ENCODE results near the gene TMEM232. TPM values are rescaled to one million over a fixed set of nuclear protein-coding genes. Genes with fewer than 3 reads are reported as not detected.
"Not testable (repeated sequence)": the region's sequence is repeated elsewhere in the genome, so short reads cannot be mapped to it uniquely, and the experiment has no call there.

Gene TMEM232
- total RNA-seq, 1 donor from 2014 or later, result 8.4 TPM

GRCh38 chr5:110544603-110545002 lies 181.9 kb downstream of the TMEM232 start:
- Mint-ChIP-seq H3K9me3 (ENCODE audit: low read depth) (no peaks in the 10 kb centered on the region), H3K4me1 (ENCODE audit: low read depth) (peaks cover 2% of the 10 kb centered on the region), H3K27ac (no peak overlapping the region), H3K36me3 (ENCODE audit: insufficient read depth) (no peaks in the 10 kb centered on the region), H3K4me3 (ENCODE audit: low read depth) (no peak overlapping the region), H3K27me3 (no peaks in the 10 kb centered on the region)
- no peak for TF ChIP-seq CTCF (IDR thresholded peaks at IDR 0.05; ENCODE audit: unreplicated experiment)
- no peak for DNase-seq (ENCODE audit: low spot score, unreplicated experiment)

GRCh38 chr5:110542949-110543348 lies 183.5 kb downstream of the TMEM232 start:
- no peaks in the 10 kb centered on the region for H3K36me3 Mint-ChIP-seq (ENCODE audit: insufficient read depth)
- H3K27me3 Mint-ChIP-seq, result no peaks in the 10 kb centered on the region
- peaks cover 2% of the 10 kb centered on the region for H3K4me1 Mint-ChIP-seq (ENCODE audit: low read depth)
- no peaks in the 10 kb centered on the region for H3K9me3 Mint-ChIP-seq (ENCODE audit: low read depth)
- no peak overlapping the region for H3K27ac Mint-ChIP-seq
- no peak for DNase-seq (ENCODE audit: low spot score, unreplicated experiment)
- H3K4me3 Mint-ChIP-seq (ENCODE audit: low read depth), result no peak overlapping the region
- TF ChIP-seq CTCF (IDR thresholded peaks at IDR 0.05; ENCODE audit: unreplicated experiment), result no peak

- Mint-ChIP-seq H3K27ac (no peak overlapping the region), H3K36me3 (ENCODE audit: insufficient read depth) (no peaks in the 10 kb centered on the region), H3K27me3 (peaks cover 3% of the 10 kb centered on the region), H3K9me3 (ENCODE audit: low read depth) (no peaks in the 10 kb centered on the region), H3K4me3 (ENCODE audit: low read depth) (no peak overlapping the region), H3K4me1 (ENCODE audit: low read depth) (peaks cover 2% of the 10 kb centered on the region)
- no peak for DNase-seq (ENCODE audit: low spot score, unreplicated experiment)
- TF ChIP-seq CTCF (IDR thresholded peaks at IDR 0.05; ENCODE audit: unreplicated experiment), result no peak
Observed at GRCh38 chr5:110536120-110537115, 190.1 kb downstream of the TMEM232 start.

- H3K9me3 Mint-ChIP-seq (ENCODE audit: low read depth); H3K27me3 Mint-ChIP-seq; H3K27ac Mint-ChIP-seq; DNase-seq (ENCODE audit: low spot score, unreplicated experiment); H3K36me3 Mint-ChIP-seq (ENCODE audit: insufficient read depth); H3K4me1 Mint-ChIP-seq (ENCODE audit: low read depth); H3K4me3 Mint-ChIP-seq (ENCODE audit: low read depth): not testable (repeated sequence)
Observed at GRCh38 chr5:110535146-110535545, 191.3 kb downstream of the TMEM232 start.

- Mint-ChIP-seq H3K4me3 (ENCODE audit: low read depth) (no peak overlapping the region), H3K9me3 (ENCODE audit: low read depth) (peaks cover 11% of the 10 kb centered on the region)
Observed at GRCh38 chr5:110525762-110526161, 200.7 kb downstream of the TMEM232 start.

More at GRCh38 chr5:110525762-110526161, 200.7 kb downstream of the TMEM232 start:
- no peak overlapping the region for H3K27ac Mint-ChIP-seq
- TF ChIP-seq CTCF (IDR thresholded peaks at IDR 0.05; ENCODE audit: unreplicated experiment), result no peak
- H3K4me1 Mint-ChIP-seq (ENCODE audit: low read depth), result no peaks in the 10 kb centered on the region
- no peaks in the 10 kb centered on the region for H3K27me3 Mint-ChIP-seq
- no peak for DNase-seq (ENCODE audit: low spot score, unreplicated experiment)
- H3K36me3 Mint-ChIP-seq (ENCODE audit: insufficient read depth), result no peaks in the 10 kb centered on the region

Data from progenitor cell of endocrine pancreas (in vitro differentiated cells).